Neutrophil (primary cell): ENCODE measurements around the gene UCP2.
"Not testable (repeated sequence)": the region's sequence is repeated elsewhere in the genome, so short reads cannot be mapped to it uniquely, and the experiment has no call there.

Experiments
- H3K27ac ChIP-seq: fragments of 200-600 bp; sonication (generic); 2 replicates; pipeline ENCODE4 v1.5.1; 2016; ENCODE audit warnings: mild to moderate bottlenecking, moderate library complexity
- H3K27me3 ChIP-seq: fragments of 200-600 bp; sonication (generic); 2 replicates; pipeline ENCODE4 v1.6.0; 2016; ENCODE audit warnings: mild to moderate bottlenecking
- H3K36me3 ChIP-seq: fragments of 200-600 bp; sonication (generic); 2 replicates; pipeline ENCODE4 v1.5.1; 2017
- H3K4me1 ChIP-seq, 2 experiments: fragments of 200-600 bp in 1 of 2; sonication (generic) in 1 of 2; 1 replicate in 1 of 2; 2 replicates in 1 of 2; pipeline versions ENCODE4 v1.5.1 to v1.6.1; 2013 to 2016; ENCODE audit warnings: low read depth in 1 of 2, low read length in 1 of 2, mild to moderate bottlenecking in 1 of 2, moderate library complexity in 1 of 2; ENCODE audit not compliant: control insufficient read depth in 1 of 2, insufficient read depth in 1 of 2
- H3K4me3 ChIP-seq, 2 experiments: fragments of 200-600 bp in 1 of 2; sonication (generic) in 1 of 2; 1 replicate in 1 of 2; 2 replicates in 1 of 2; pipeline ENCODE4 v1.5.1; 2013 to 2016; ENCODE audit warnings: low read depth in 1 of 2, low read length in 1 of 2, mild to moderate bottlenecking in 1 of 2, moderate library complexity in 1 of 2
- H3K9me3 ChIP-seq: fragments of 200-600 bp; sonication (generic); 2 replicates; pipeline ENCODE4 v1.5.1; 2016
- TF ChIP-seq, protein P1 (sequence below): fragments of 200-600 bp; sonication (generic); IDR thresholded peaks from 2 replicates; pipeline ENCODE4 v1.5.1; 2016; ENCODE audit warnings: antibody characterized with exemption

Gene UCP2

DNA sequence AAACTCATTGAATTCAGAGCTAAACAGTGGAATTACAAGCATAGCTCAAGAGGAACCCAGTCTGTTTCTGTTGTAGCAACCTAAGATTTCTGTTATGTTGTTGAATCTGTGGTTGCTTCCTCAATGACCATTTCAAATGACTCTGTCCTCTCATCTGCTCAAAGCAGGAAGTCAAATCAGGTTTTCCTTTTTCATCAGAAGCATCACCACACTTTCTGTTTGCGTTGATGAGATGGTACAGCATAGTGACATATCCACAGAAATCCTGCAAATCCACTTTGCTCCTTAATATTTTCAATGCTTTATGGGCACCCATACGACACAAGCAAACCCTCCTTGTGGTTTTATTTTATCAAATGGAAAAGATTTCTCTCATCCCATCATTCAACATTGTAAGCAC is 12.6 kb upstream of the UCP2 start:
- H3K36me3 ChIP-seq, result no peaks in the 10 kb centered on the region
- H3K4me1 ChIP-seq, result peaks cover 0 to 6% of the 10 kb centered on the region in 2 experiments
- no peaks in the 10 kb centered on the region for H3K27me3 ChIP-seq
- H3K9me3 ChIP-seq, result no peaks in the 10 kb centered on the region
- TF ChIP-seq, protein P1, sequence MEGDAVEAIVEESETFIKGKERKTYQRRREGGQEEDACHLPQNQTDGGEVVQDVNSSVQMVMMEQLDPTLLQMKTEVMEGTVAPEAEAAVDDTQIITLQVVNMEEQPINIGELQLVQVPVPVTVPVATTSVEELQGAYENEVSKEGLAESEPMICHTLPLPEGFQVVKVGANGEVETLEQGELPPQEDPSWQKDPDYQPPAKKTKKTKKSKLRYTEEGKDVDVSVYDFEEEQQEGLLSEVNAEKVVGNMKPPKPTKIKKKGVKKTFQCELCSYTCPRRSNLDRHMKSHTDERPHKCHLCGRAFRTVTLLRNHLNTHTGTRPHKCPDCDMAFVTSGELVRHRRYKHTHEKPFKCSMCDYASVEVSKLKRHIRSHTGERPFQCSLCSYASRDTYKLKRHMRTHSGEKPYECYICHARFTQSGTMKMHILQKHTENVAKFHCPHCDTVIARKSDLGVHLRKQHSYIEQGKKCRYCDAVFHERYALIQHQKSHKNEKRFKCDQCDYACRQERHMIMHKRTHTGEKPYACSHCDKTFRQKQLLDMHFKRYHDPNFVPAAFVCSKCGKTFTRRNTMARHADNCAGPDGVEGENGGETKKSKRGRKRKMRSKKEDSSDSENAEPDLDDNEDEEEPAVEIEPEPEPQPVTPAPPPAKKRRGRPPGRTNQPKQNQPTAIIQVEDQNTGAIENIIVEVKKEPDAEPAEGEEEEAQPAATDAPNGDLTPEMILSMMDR, result no peak
- H3K4me3 ChIP-seq, result no peak overlapping the region
- H3K27ac ChIP-seq, result peak overlapping the region; percentile 56

DNA sequence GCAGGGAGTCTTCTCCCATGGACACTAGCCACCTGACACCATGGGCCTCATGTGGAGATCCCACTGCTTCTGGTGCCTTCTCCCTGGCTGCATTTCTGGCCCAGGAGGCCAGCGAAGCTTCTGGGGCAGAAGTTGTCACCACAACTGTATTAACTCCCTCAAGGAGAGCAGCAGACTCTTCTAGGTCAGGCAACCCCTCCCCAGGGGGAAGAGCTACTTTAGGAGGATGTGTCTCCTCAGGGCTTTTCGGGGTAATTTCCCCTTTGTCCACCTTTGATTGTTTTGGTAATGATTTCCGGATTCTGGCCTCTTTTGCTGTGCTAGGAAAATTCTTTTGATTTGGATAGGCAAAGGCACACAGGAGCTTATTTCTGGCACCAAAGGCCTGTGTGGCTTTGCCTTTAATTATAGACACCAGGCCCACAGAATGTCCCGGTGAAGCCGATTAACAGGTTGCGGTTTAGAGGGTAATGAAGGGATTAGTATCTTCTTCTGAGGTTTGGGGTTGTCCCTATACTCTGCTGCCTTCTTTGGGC is 8.9 kb upstream of the UCP2 start:
- H3K36me3 ChIP-seq, result no peaks in the 10 kb centered on the region
- TF ChIP-seq, protein P1, result no peak
- H3K9me3 ChIP-seq, result no peaks in the 10 kb centered on the region
- H3K4me1 ChIP-seq, result peaks cover 0 to 6% of the 10 kb centered on the region in 2 experiments
- H3K27me3 ChIP-seq, result no peaks in the 10 kb centered on the region
- H3K27ac ChIP-seq, result no peak overlapping the region
- no peak overlapping the region for H3K4me3 ChIP-seq

DNA sequence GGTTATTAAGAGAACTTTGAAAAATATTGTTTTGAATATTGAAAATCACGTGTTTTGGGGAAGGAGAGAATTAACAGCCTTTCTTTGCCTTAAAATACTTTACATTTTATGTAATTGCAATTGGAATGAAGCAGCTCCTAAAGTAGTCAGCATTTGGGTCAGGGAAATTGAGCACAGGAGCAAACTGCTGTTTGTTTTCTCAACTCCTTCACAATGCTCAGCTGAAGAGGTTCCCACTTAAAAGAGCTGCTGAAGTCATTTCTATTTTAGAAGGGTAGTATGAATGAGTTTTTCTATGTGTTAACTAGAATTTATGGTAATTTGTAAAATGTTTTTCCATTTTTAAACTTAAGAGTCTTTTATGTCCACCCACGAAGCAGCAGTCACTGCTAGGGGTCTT is 8.1 kb upstream of the UCP2 start:
- Histone ChIP-seq H3K9me3 (no peaks in the 10 kb centered on the region), H3K27ac (no peak overlapping the region), H3K36me3 (no peaks in the 10 kb centered on the region), H3K4me1 (peaks cover 0 to 6% of the 10 kb centered on the region in 2 experiments), H3K27me3 (no peaks in the 10 kb centered on the region), H3K4me3 (no peak overlapping the region)
- TF ChIP-seq, protein P1, result no peak

DNA sequence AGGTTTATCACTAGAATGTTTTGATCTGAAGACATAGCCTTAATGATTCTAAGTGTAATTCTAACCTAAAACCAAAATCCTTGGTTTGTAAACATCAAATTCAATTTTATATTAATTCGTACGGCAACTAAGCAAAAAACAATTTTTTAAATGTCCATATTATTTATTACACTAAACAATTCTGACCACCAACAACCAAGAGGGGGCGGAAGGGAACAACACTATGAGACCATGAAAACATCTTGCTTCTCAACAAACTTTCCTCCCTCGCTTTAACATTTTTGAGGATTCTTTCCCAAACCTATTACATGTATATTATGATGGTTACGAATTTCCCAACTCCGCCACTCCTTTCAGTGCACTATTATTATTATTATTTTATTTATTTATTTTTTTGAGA is 6.5 kb upstream of the UCP2 start:
- Histone ChIP-seq H3K9me3 (no peaks in the 10 kb centered on the region), H3K4me3 (no peak overlapping the region), H3K27me3 (no peaks in the 10 kb centered on the region), H3K4me1 (peaks cover 3 to 5% of the 10 kb centered on the region in 2 experiments), H3K36me3 (no peaks in the 10 kb centered on the region), H3K27ac (no peak overlapping the region)
- TF ChIP-seq, protein P1, result no peak

DNA sequence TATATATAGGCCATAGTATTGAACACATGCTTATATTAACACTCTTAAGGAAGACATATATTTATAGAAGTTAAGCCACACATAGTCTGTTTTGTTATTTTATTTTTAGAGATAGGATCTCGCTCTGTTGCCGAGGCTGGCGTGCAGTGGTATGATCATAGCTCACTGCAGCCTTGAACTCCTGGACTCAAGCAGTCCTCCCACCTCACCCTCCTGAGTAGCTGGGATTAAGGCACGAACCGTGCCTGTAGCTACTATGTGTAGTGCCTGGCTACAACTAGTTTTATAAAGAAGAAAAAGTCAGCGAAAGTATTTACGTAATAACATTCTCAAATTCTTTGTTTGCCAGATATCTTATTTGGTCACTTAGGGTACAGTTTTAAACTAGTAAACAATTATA is 5.6 kb upstream of the UCP2 start:
- TF ChIP-seq, protein P1, result no peak
- Histone ChIP-seq H3K36me3 (no peaks in the 10 kb centered on the region), H3K4me3 (no peak overlapping the region), H3K9me3 (no peaks in the 10 kb centered on the region), H3K27ac (no peak overlapping the region), H3K4me1 (peaks cover 12 to 13% of the 10 kb centered on the region in 2 experiments), H3K27me3 (no peaks in the 10 kb centered on the region)

DNA sequence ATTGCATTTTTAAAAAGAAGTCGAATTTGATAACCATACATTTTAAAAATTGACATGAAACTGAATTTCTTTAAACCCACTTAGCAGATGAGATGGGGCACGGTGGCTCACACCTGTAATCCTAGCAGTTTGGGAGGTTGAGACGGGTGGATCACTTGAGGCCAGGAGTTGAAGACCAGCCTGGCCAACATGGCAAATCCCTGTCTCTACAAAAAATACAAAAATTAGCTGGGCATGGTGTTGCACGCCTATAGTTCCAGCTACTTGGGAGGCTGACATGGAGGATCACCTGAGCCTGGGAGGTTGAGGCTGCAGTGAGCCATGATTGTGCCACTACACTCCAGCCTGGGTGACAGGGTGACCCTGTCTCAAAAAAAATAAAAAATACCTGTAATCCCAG is 3.0 kb upstream of the UCP2 start:
- H3K27me3 ChIP-seq, H3K9me3 ChIP-seq, H3K4me3 ChIP-seq, H3K27ac ChIP-seq, H3K36me3 ChIP-seq: not testable (repeated sequence)
- H3K4me1 ChIP-seq, result peaks cover 26 to 31% of the 10 kb centered on the region in 2 experiments
